GM13976 (cell line): Measurements from ENCODE around the gene HBZ.

Experiments
- DNase-seq: peaks from one replicate; pipeline ENCODE4 v3.0.0; 2012; ENCODE audit warnings: low spot score
- CTCF ChIP-seq: IDR thresholded peaks from 2 replicates; pipeline ENCODE4 v1.5.1; 2012; ENCODE audit warnings: borderline replicate concordance, mild to moderate bottlenecking; ENCODE audit not compliant: insufficient read depth; ENCODE audit errors: extremely low read depth, missing control alignments, control extremely low read depth
- in situ Hi-C: fragments of 300-500 bp; cut with MboI; formaldehyde crosslinking; loops from one replicate; pipeline ENCODE4 v1.12.0; 2022; ENCODE audit warnings: low sequenced_read_pairs, mixed read lengths, inconsistent platforms; ENCODE audit not compliant: unreplicated experiment

Gene HBZ

GRCh38 chr16:114327-114726 is 38.1 kb upstream of the HBZ start:
- TF ChIP-seq CTCF, result no peak
- in situ Hi-C loops, result no loop called here
- no peak for DNase-seq

- DNase-seq, result no peak
- in situ Hi-C loops, result loop anchor here (5.0 kb wide), 1 partner anchor 66 kb away; the partner anchor contains the start of gene HBQ1
- TF ChIP-seq CTCF, result no peak
These were observed 36.4 kb upstream of the HBZ start for GRCh38 chr16:116015-116414.

GRCh38 chr16:117379-118365 is 34.8 kb upstream of the HBZ start:
- DNase-seq, result peak; percentile 74
- in situ Hi-C loops, result loop anchor here (5.0 kb wide), 1 partner anchor 65 kb away; the partner anchor contains the start of gene HBQ1
- TF ChIP-seq CTCF, result peak; percentile 34

- no peak for DNase-seq
- in situ Hi-C loops, result loop anchor here (5.0 kb wide), 1 partner anchor 63 kb away; the partner anchor contains the start of gene HBQ1
- TF ChIP-seq CTCF, result no peak
These were observed 33.6 kb upstream of the HBZ start for GRCh38 chr16:118857-119256.

- TF ChIP-seq CTCF, result no peak
- in situ Hi-C loops, result loop anchor here (5.0 kb wide), 1 partner anchor 63 kb away; the partner anchor contains the start of gene HBQ1
- DNase-seq, result no peak
These were observed 33.1 kb upstream of the HBZ start for GRCh38 chr16:119295-119694.

GRCh38 chr16:119835-120491 is 32.5 kb upstream of the HBZ start:
- in situ Hi-C loops, result loop anchor here (5.0 kb wide), 1 partner anchor 62 kb away; the partner anchor contains the start of gene HBQ1
- TF ChIP-seq CTCF, result no peak
- DNase-seq, result no peak
